Cardiac muscle cell (in vitro differentiated cells and primary cell): ENCODE data around the gene KIAA0825. TPM values are rescaled to one million over a fixed set of nuclear protein-coding genes. Genes with fewer than 3 reads are reported as not detected.
A peak's percentile ranks its signal among the peaks of the same experiment; 100 is the strongest.

Experiments
- DNase-seq, 2 donors: peaks; one replicate each; pipeline versions ENCODE4 v3.0.0 to v3.0.0-alpha.2; 2010 to 2017; ENCODE audit warnings: low read depth in 1 of 2, low spot score in 1 of 2
- H3K27ac ChIP-seq: fragments of 200-600 bp; sonication (generic); 2 replicates; pipeline ENCODE4 v1.5.1; 2016
- H3K27me3 ChIP-seq: fragments of 200-600 bp; sonication (generic); 2 replicates; pipeline ENCODE4 v1.6.0; 2016; ENCODE audit warnings: control low read depth
- H3K36me3 ChIP-seq: fragments of 200-600 bp; sonication (generic); 2 replicates; pipeline ENCODE4 v1.5.1; 2016; ENCODE audit warnings: control low read depth
- H3K4me1 ChIP-seq: fragments of 200-600 bp; sonication (generic); 2 replicates; pipeline ENCODE4 v1.8.1; 2017; ENCODE audit warnings: low read depth, mild to moderate bottlenecking, mixed run types
- H3K4me3 ChIP-seq: fragments of 200-600 bp; sonication (generic); 2 replicates; pipeline ENCODE4 v1.5.1; 2016; ENCODE audit warnings: mild to moderate bottlenecking
- H3K9me3 ChIP-seq: fragments of 200-600 bp; sonication (generic); 2 replicates; pipeline ENCODE4 v1.5.1; 2017; ENCODE audit warnings: low read depth, mild to moderate bottlenecking, control low read depth
- CTCF ChIP-seq: IDR thresholded peaks from 2 replicates; pipeline ENCODE4 v1.5.1; 2012; ENCODE audit warnings: low read depth, mild to moderate bottlenecking, low read length
- polyA plus RNA-seq: library from polyadenylated mRNA; unstranded; fragments of >200 nt; fragmentation: Nextera tagmentation; extraction: Ambion mirVana; gene quantifications from 2 replicates; pipeline ENCODE4 v1.2.1, GENCODE V29; 2016
- total RNA-seq: library from RNA; depleted of rRNA; stranded (reverse); fragments of >200 nt; gene quantifications from 2 replicates; pipeline ENCODE4 v1.2.3, GENCODE V29; 2016

KIAA0825 gene
- total and polyA plus RNA-seq, 2 experiments from 2014 or later, result 1.5 to 2.1 TPM

- no peak for TF ChIP-seq CTCF
- DNase-seq, result peak in 1 of 2 donors; percentile 30
- no peaks in the 10 kb centered on the region for H3K4me1 ChIP-seq
- H3K36me3 ChIP-seq, result no peaks in the 10 kb centered on the region
- H3K9me3 ChIP-seq, result no peaks in the 10 kb centered on the region
- H3K4me3 ChIP-seq, result no peak overlapping the region
- no peak overlapping the region for H3K27ac ChIP-seq
- H3K27me3 ChIP-seq, result no peaks in the 10 kb centered on the region
These were observed 303.8 kb downstream of the KIAA0825 start for GRCh38 chr5:94314460-94315131.

GRCh38 chr5:94313696-94314095 is 304.7 kb downstream of the KIAA0825 start:
- no peak overlapping the region for H3K4me3 ChIP-seq
- no peaks in the 10 kb centered on the region for H3K27me3 ChIP-seq
- no peaks in the 10 kb centered on the region for H3K36me3 ChIP-seq
- no peaks in the 10 kb centered on the region for H3K9me3 ChIP-seq
- DNase-seq, result no peak
- no peaks in the 10 kb centered on the region for H3K4me1 ChIP-seq
- no peak for TF ChIP-seq CTCF
- H3K27ac ChIP-seq, result no peak overlapping the region

GRCh38 chr5:94313188-94313587 is 305.2 kb downstream of the KIAA0825 start:
- Histone ChIP-seq H3K27me3 (no peaks in the 10 kb centered on the region), H3K4me3 (no peak overlapping the region), H3K9me3 (no peaks in the 10 kb centered on the region), H3K4me1 (no peaks in the 10 kb centered on the region), H3K27ac (no peak overlapping the region), H3K36me3 (no peaks in the 10 kb centered on the region)
- no peak for DNase-seq
- TF ChIP-seq CTCF, result no peak

GRCh38 chr5:94312298-94312697 is 306.1 kb downstream of the KIAA0825 start:
- TF ChIP-seq CTCF, result no peak
- no peak for DNase-seq
- Histone ChIP-seq H3K27me3 (peaks cover under 1% of the 10 kb centered on the region), H3K4me3 (no peak overlapping the region), H3K27ac (no peak overlapping the region), H3K4me1 (no peaks in the 10 kb centered on the region), H3K9me3 (no peaks in the 10 kb centered on the region), H3K36me3 (no peaks in the 10 kb centered on the region)

- no peak overlapping the region for H3K27ac ChIP-seq
- H3K4me3 ChIP-seq, result no peak overlapping the region
- no peak for TF ChIP-seq CTCF
- H3K27me3 ChIP-seq, result peaks cover 3% of the 10 kb centered on the region
- no peaks in the 10 kb centered on the region for H3K9me3 ChIP-seq
- H3K4me1 ChIP-seq, result no peaks in the 10 kb centered on the region
- DNase-seq, result no peak
- H3K36me3 ChIP-seq, result no peaks in the 10 kb centered on the region
These were observed 307.6 kb downstream of the KIAA0825 start for GRCh38 chr5:94310833-94311232.
